ENCODE measurements around the gene GABRR2. TPM values are rescaled to one million over a fixed set of nuclear protein-coding genes. Genes with fewer than 3 reads are reported as not detected.

The GABRR2 gene
- total RNA-seq, 1 donor from 2014 or later, result 1.8 TPM

GRCh38 chr6:89209457-89209856, 105.6 kb downstream of the GABRR2 start:
- POLR2A ChIA-PET, result no interaction called here
- CTCF ChIA-PET, result no interaction called here
- Mint-ChIP-seq H3K4me1 (no peaks in the 10 kb centered on the region), H3K36me3 (ENCODE audit: low read depth) (no peaks in the 10 kb centered on the region), H3K4me3 (no peak overlapping the region), H3K27ac (no peak overlapping the region), H3K27me3 (peaks cover 11% of the 10 kb centered on the region), H3K9me3 (no peaks in the 10 kb centered on the region)
- DNase-seq, result no peak
- no peak for ATAC-seq (ENCODE audit: low read depth)
- TF ChIP-seq CTCF (IDR thresholded peaks at IDR 0.05), result no peak
- intact Hi-C loops (cut with micrococcal nuclease), result no loop called here

DNA sequence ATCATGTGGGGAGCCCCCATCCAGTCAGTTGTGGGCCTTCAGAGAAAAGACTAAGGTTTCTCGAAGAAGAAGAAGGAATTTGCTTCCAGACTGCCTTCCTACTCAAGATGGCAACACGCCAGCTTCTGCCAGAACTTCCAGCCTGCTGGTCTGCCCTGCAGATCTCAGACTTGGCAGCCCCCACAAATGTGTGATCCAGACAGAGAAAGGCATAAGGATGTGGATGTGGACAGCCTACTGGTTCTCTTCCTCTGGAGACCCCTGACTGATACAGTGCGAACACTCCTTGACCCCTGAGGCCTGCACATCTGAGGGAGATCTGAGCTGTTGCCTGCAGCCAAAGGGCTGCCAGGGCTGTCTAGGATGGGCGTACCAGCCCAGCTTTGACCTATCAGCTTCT, 106.5 kb downstream of the GABRR2 start:
- H3K27me3 Mint-ChIP-seq, result peaks cover 8% of the 10 kb centered on the region
- intact Hi-C loops (cut with micrococcal nuclease), result no loop called here
- no peak overlapping the region for H3K4me3 Mint-ChIP-seq
- no peak for ATAC-seq (ENCODE audit: low read depth)
- no peaks in the 10 kb centered on the region for H3K9me3 Mint-ChIP-seq
- ChIA-PET POLR2A (no interaction called here), CTCF (no interaction called here)
- H3K27ac Mint-ChIP-seq, result no peak overlapping the region
- H3K4me1 Mint-ChIP-seq, result no peaks in the 10 kb centered on the region
- DNase-seq, result no peak
- TF ChIP-seq CTCF (IDR thresholded peaks at IDR 0.05), result no peak
- no peaks in the 10 kb centered on the region for H3K36me3 Mint-ChIP-seq (ENCODE audit: low read depth)

Other genes with a start within 250 kb of the GABRR2 start
- gene PNRC1, start 234.5 kb downstream of the GABRR2 start, total RNA-seq, result 220 and 229 TPM in 2 replicates
- not detected in 2 replicates for gene SRSF12, start 197.2 kb downstream of the GABRR2 start, total RNA-seq
- 10.9 and 11.6 TPM in 2 replicates for gene PM20D2, start 169.2 kb downstream of the GABRR2 start, total RNA-seq
- gene GABRR1, start 97.9 kb downstream of the GABRR2 start, total RNA-seq, result not detected in 2 replicates
- gene UBE2J1, start 37.4 kb upstream of the GABRR2 start, total RNA-seq, result 32.3 and 32.8 TPM in 2 replicates
- gene RRAGD, start 97.0 kb upstream of the GABRR2 start, total RNA-seq, result 5.4 and 5.6 TPM in 2 replicates
- gene ANKRD6, start 117.9 kb upstream of the GABRR2 start, total RNA-seq, result 6.6 and 9.6 TPM in 2 replicates